Right hindlimb (tissue), 1 donor: ENCODE data around the gene SCN2A.

Experiments
- DNase-seq: peaks from one replicate; pipeline ENCODE4 v3.0.0-alpha.2; 2018

The SCN2A gene

GRCh38 chr2:165239230-165239629 lies at the start of gene SCN2A:
Gene SCN2A, plus strand, starts transcription at chr2:165239414. Its CDS starts 56,410 bp downstream, at chr2:165295824.
- no peak for DNase-seq

- DNase-seq, result no peak
These were observed 48.0 kb upstream of the SCN2A start for GRCh38 chr2:165191096-165191728.

GRCh38 chr2:165192729-165193128 lies 46.5 kb upstream of the SCN2A start:
- DNase-seq, result no peak

GRCh38 chr2:165193178-165193777 lies 45.9 kb upstream of the SCN2A start:
- no peak for DNase-seq

- DNase-seq, result no peak
These were observed 42.8 kb upstream of the SCN2A start for GRCh38 chr2:165196411-165196810.

- no peak for DNase-seq
These were observed 41.9 kb upstream of the SCN2A start for GRCh38 chr2:165197346-165197745.

- no peak for DNase-seq
These were observed 41.0 kb upstream of the SCN2A start for GRCh38 chr2:165198181-165198580.

- DNase-seq, result no peak
These were observed 37.0 kb upstream of the SCN2A start for GRCh38 chr2:165202239-165202638.

- DNase-seq, result peak; percentile 32
These were observed 35.3 kb upstream of the SCN2A start, which contains the start of gene SCN3A for GRCh38 chr2:165203689-165204559. Gene SCN3A, minus strand, starts transcription at chr2:165204050. Its CDS starts 27,656 bp downstream, at chr2:165176394.

GRCh38 chr2:165205865-165206264 lies 33.3 kb upstream of the SCN2A start:
- DNase-seq, result no peak

- DNase-seq, result no peak
These were observed 31.1 kb upstream of the SCN2A start for GRCh38 chr2:165208094-165208493.

- DNase-seq, result no peak
These were observed 25.1 kb upstream of the SCN2A start for GRCh38 chr2:165214093-165214492.

- DNase-seq, result no peak
These were observed 19.7 kb upstream of the SCN2A start for GRCh38 chr2:165219481-165219880.

- DNase-seq, result no peak
These were observed 14.3 kb upstream of the SCN2A start for GRCh38 chr2:165224941-165225340.

- no peak for DNase-seq
These were observed 11.6 kb upstream of the SCN2A start for GRCh38 chr2:165227571-165227970.

GRCh38 chr2:165237056-165237455 lies 2.2 kb upstream of the SCN2A start:
- no peak for DNase-seq

- no peak for DNase-seq
These were observed 919 bp upstream of the SCN2A start for GRCh38 chr2:165238295-165238694.

- DNase-seq, result no peak
These were observed 772 bp downstream of the SCN2A start for GRCh38 chr2:165239856-165240515.

GRCh38 chr2:165240916-165241315 lies 1.7 kb downstream of the SCN2A start:
- no peak for DNase-seq

- DNase-seq, result no peak
These were observed 6.0 kb downstream of the SCN2A start for GRCh38 chr2:165245081-165245793.

- no peak for DNase-seq
These were observed 9.0 kb downstream of the SCN2A start for GRCh38 chr2:165248238-165248637.

- DNase-seq, result no peak
These were observed 12.2 kb downstream of the SCN2A start for GRCh38 chr2:165251366-165251765.

GRCh38 chr2:165253178-165253577 lies 14.0 kb downstream of the SCN2A start:
- DNase-seq, result no peak
